ENCODE results near the gene ORMDL3. TPM values are rescaled to one million over a fixed set of nuclear protein-coding genes. Genes with fewer than 3 reads are reported as not detected.

The ORMDL3 gene
- total RNA-seq, 1 experiment from 2014 or later, result 53.2 TPM

- TF ChIP-seq ESRRA (CRISPR knock-in tag; IDR thresholded peaks at IDR 0.05; ENCODE audit: borderline replicate concordance) (no peak), ZNF396 (CRISPR knock-in tag; IDR thresholded peaks at IDR 0.05; ENCODE audit: borderline replicate concordance) (no peak)
These were observed 6.5 kb upstream of the ORMDL3 start (continued) for GRCh38 chr17:39933912-39934311.

- POLR2A ChIA-PET, result no interaction called here
These were observed 2.4 kb upstream of the ORMDL3 start for GRCh38 chr17:39929646-39930407.

GRCh38 chr17:39928858-39929645, 1.7 kb upstream of the ORMDL3 start:
- ChIA-PET POLR2A (no interaction called here), CTCF (interaction anchor here (0.5 kb wide), 1 partner anchor 126 kb away, joined by 3 read pairs; no protein-coding TSS in a partner anchor)
- TF ChIP-seq ZNF416 (CRISPR knock-in tag; IDR thresholded peaks at IDR 0.05), result no peak
- TF ChIP-seq AR (CRISPR knock-in tag; IDR thresholded peaks at IDR 0.05), result no peak
- no peak for TF ChIP-seq MYBL2 (CRISPR knock-in tag; IDR thresholded peaks at IDR 0.05)
- TF ChIP-seq MLX (CRISPR knock-in tag; IDR thresholded peaks at IDR 0.05), result no peak
- TF ChIP-seq JAZF1 (CRISPR knock-in tag; IDR thresholded peaks at IDR 0.05), result no peak
- TF ChIP-seq CDX4 (CRISPR knock-in tag; IDR thresholded peaks at IDR 0.05; ENCODE audit: borderline replicate concordance), result no peak
- TF ChIP-seq NR3C1 (CRISPR knock-in tag; conservative IDR thresholded peaks at IDR 0.05; ENCODE audit: low read depth), result no peak
- TF ChIP-seq ZMAT4 (CRISPR knock-in tag; IDR thresholded peaks at IDR 0.05), result no peak
- TF ChIP-seq ZNF423 (CRISPR knock-in tag; IDR thresholded peaks at IDR 0.05), result no peak

More at GRCh38 chr17:39929646-39930407, 2.4 kb upstream of the ORMDL3 start:
- no peaks in the 10 kb centered on the region for H3K9me3 Mint-ChIP-seq
- H3K4me1 Mint-ChIP-seq, result peaks cover 46% of the 10 kb centered on the region
- no peak for ATAC-seq
- DNase-seq (ENCODE audit: low spot score), result no peak
- peaks cover 4% of the 10 kb centered on the region; the same call in 1 of the 2 replicates for H3K27me3 Mint-ChIP-seq (ENCODE audit: low read depth)
- peak overlapping the region; percentile 56; the same call in 1 of the 2 replicates for H3K27ac Mint-ChIP-seq
- H3K36me3 Mint-ChIP-seq, result no peaks in the 10 kb centered on the region
- TF ChIP-seq NR2C2 (CRISPR knock-in tag; IDR thresholded peaks at IDR 0.05), result no peak
- no peak for TF ChIP-seq NFATC4 (CRISPR knock-in tag; IDR thresholded peaks at IDR 0.05)
- no peak for TF ChIP-seq TEAD4 (CRISPR knock-in tag; IDR thresholded peaks at IDR 0.05)
- TF ChIP-seq MLX (CRISPR knock-in tag; IDR thresholded peaks at IDR 0.05), result no peak
- TF ChIP-seq ZMAT4 (CRISPR knock-in tag; IDR thresholded peaks at IDR 0.05), result no peak
- no peak for TF ChIP-seq ATF3 (CRISPR knock-in tag; conservative IDR thresholded peaks at IDR 0.05)
- no peak for TF ChIP-seq JUN (CRISPR knock-in tag; IDR thresholded peaks at IDR 0.05)
- no peak for TF ChIP-seq ZNF263 (CRISPR knock-in tag; IDR thresholded peaks at IDR 0.05; ENCODE audit: low read depth)
- no peak for TF ChIP-seq HMGA2 (CRISPR knock-in tag; IDR thresholded peaks at IDR 0.05)
- no peak for TF ChIP-seq OVOL2 (CRISPR knock-in tag; IDR thresholded peaks at IDR 0.05; ENCODE audit: borderline replicate concordance)
- no peak for TF ChIP-seq CTCF (IDR thresholded peaks at IDR 0.05)
- TF ChIP-seq NFE2L1 (CRISPR knock-in tag; IDR thresholded peaks at IDR 0.05), result no peak
- TF ChIP-seq SMAD4 (CRISPR knock-in tag; IDR thresholded peaks at IDR 0.05), result no peak
- no peak for TF ChIP-seq ZNF121 (CRISPR knock-in tag; IDR thresholded peaks at IDR 0.05)
- no peak for TF ChIP-seq NFYB (CRISPR knock-in tag; conservative IDR thresholded peaks at IDR 0.05; ENCODE audit: low read depth)
- H3K4me3 Mint-ChIP-seq, result no peak overlapping the region
- CTCF ChIA-PET, result interaction anchor here (0.5 to 0.9 kb wide), 2 partner anchors 127 to 175 kb away, joined by 3 to 4 read pairs; no protein-coding TSS in a partner anchor

More at GRCh38 chr17:39928858-39929645, 1.7 kb upstream of the ORMDL3 start:
- ATAC-seq (no peak), DNase-seq (ENCODE audit: low spot score) (no peak)
- no peaks in the 10 kb centered on the region; the same call in 1 of the 2 replicates for H3K36me3 Mint-ChIP-seq
- no peaks in the 10 kb centered on the region for H3K9me3 Mint-ChIP-seq
- peaks cover 48% of the 10 kb centered on the region for H3K4me1 Mint-ChIP-seq
- H3K27ac Mint-ChIP-seq, result peak overlapping the region; percentile 56
- peaks cover 4% of the 10 kb centered on the region; the same call in 1 of the 2 replicates for H3K27me3 Mint-ChIP-seq (ENCODE audit: low read depth)
- peak overlapping the region; percentile 82 for H3K4me3 Mint-ChIP-seq

All from WTC11 (cell line).